HepG2 (cell line): ENCODE data around the gene ECHDC1. TPM values are rescaled to one million over a fixed set of nuclear protein-coding genes. Genes with fewer than 3 reads are reported as not detected.

Experiments used
- CENPX ChIP-seq: sonication (generic); formaldehyde crosslinking; IDR thresholded peaks from 2 replicates; pipeline ENCODE4 v1.9.0; 2021; ENCODE audit warnings: mild to moderate bottlenecking, missing genetic modification reagents, moderate library complexity
- ETV5 ChIP-seq: IDR thresholded peaks from 2 replicates; pipeline ENCODE4 v1.6.1; 2018; ENCODE audit warnings: missing biosample characterization, missing genetic modification reagents, inconsistent platforms, borderline replicate concordance
- MAFK ChIP-seq, 2 experiments: IDR thresholded peaks in 1 of 2; conservative IDR thresholded peaks in 1 of 2; 2 replicates each; pipeline ENCODE4 v1.6.1; 2011; ENCODE audit warnings: improper control_type of control experiment in 2 of 2, low read length in 2 of 2
- PAX8 ChIP-seq: sonication (generic); formaldehyde crosslinking; IDR thresholded peaks from 2 replicates; pipeline ENCODE4 v1.8.0; 2022; ENCODE audit warnings: mild to moderate bottlenecking, missing genetic modification reagents, borderline replicate concordance
- SPEN ChIP-seq: sonication (generic); formaldehyde crosslinking; IDR thresholded peaks from 2 replicates; pipeline ENCODE4 v1.5.1; 2020; ENCODE audit warnings: low read depth, mild to moderate bottlenecking, missing genetic modification reagents
- TBL1XR1 ChIP-seq: fragments of 150-350 bp; IDR thresholded peaks from 2 replicates; pipeline ENCODE4 v1.6.1; 2014; ENCODE audit warnings: borderline replicate concordance, low read length; ENCODE audit not compliant: partially characterized antibody
- TEAD2 ChIP-seq: sonication (generic); formaldehyde crosslinking; IDR thresholded peaks from 2 replicates; pipeline ENCODE4 v1.9.0; 2021; ENCODE audit warnings: missing genetic modification reagents
- THAP11 ChIP-seq: IDR thresholded peaks from 2 replicates; pipeline ENCODE4 v1.6.1; 2016; ENCODE audit warnings: missing biosample characterization, missing genetic modification reagents
- WIZ ChIP-seq: sonication (generic); formaldehyde crosslinking; IDR thresholded peaks from 2 replicates; pipeline ENCODE4 v1.5.1; 2020; ENCODE audit warnings: mild to moderate bottlenecking, missing genetic modification reagents
- ZBTB1 ChIP-seq: sonication (generic); formaldehyde crosslinking; IDR thresholded peaks from 2 replicates; pipeline ENCODE4 v1.4.0; 2020; ENCODE audit warnings: missing genetic modification reagents, borderline replicate concordance
- ZNF343 ChIP-seq: sonication (generic); formaldehyde crosslinking; IDR thresholded peaks from 2 replicates; pipeline ENCODE4 v1.4.0; 2020; ENCODE audit warnings: mild to moderate bottlenecking, missing genetic modification reagents
- ZNF367 ChIP-seq: sonication (generic); formaldehyde crosslinking; IDR thresholded peaks from 2 replicates; pipeline ENCODE4 v1.4.0; 2020; ENCODE audit warnings: missing genetic modification reagents, borderline replicate concordance
- ZNF550 ChIP-seq: sonication (generic); formaldehyde crosslinking; IDR thresholded peaks from 2 replicates; pipeline ENCODE4 v1.4.0; 2020; ENCODE audit warnings: mild to moderate bottlenecking, missing genetic modification reagents, borderline replicate concordance
- ZNF569 ChIP-seq: sonication (generic); formaldehyde crosslinking; IDR thresholded peaks from 2 replicates; pipeline ENCODE4 v1.5.0; 2020; ENCODE audit warnings: mild to moderate bottlenecking, missing genetic modification reagents, moderate library complexity, borderline replicate concordance
- ZNF737 ChIP-seq: sonication (generic); formaldehyde crosslinking; IDR thresholded peaks from 2 replicates; pipeline ENCODE4 v1.5.0; 2020; ENCODE audit warnings: missing genetic modification reagents, mild to moderate bottlenecking, borderline replicate concordance
- polyA plus RNA-seq, 8 experiments: library from polyadenylated mRNA; depleted of rRNA in 3 of 8; stranded (reverse) in 7 of 8; unstranded in 1 of 8; fragments of >200 nt; fragmentation: Illumina TruSeq in 4 of 8; extraction: Trizol in 4 of 8; gene quantifications; 2 replicates each; pipeline versions ENCODE4 v1.2.1 to v1.2.3, GENCODE V29; 2011 to 2016; ENCODE audit warnings: low read depth in 4 of 8, missing spikeins in 1 of 8, mixed read lengths in 1 of 8; ENCODE audit not compliant: insufficient read depth in 1 of 8
- total RNA-seq, 5 experiments: library from RNA; depleted of rRNA; stranded (reverse); fragments of >200 nt; fragmentation: Illumina TruSeq; extraction: Trizol; gene quantifications; 2 replicates each; pipeline ENCODE4 v1.2.3, GENCODE V29; 2016; ENCODE audit warnings: low read depth in 1 of 5
- TF ChIP-seq, protein P1 (sequence below): sonication (generic); formaldehyde crosslinking; IDR thresholded peaks from 2 replicates; pipeline ENCODE4 v1.8.0; 2022; ENCODE audit warnings: mild to moderate bottlenecking, missing genetic modification reagents, borderline replicate concordance
- TF ChIP-seq, protein P2 (sequence below): sonication (generic); formaldehyde crosslinking; IDR thresholded peaks from 2 replicates; pipeline ENCODE4 v1.4.0; 2020; ENCODE audit warnings: missing genetic modification reagents
- TF ChIP-seq, protein P3 (sequence below): sonication (generic); formaldehyde crosslinking; IDR thresholded peaks from 2 replicates; pipeline ENCODE4 v1.4.0; 2020; ENCODE audit warnings: missing genetic modification reagents, mild to moderate bottlenecking, borderline replicate concordance
- TF ChIP-seq, protein P4 (sequence below): conservative IDR thresholded peaks from 2 replicates; pipeline ENCODE4 v1.6.1; 2018; ENCODE audit warnings: missing genetic modification reagents

ECHDC1 gene
- total and polyA plus RNA-seq, 2 of the 13 experiments (the other 11 are each of a cell fraction or from before 2014, with no cell fraction given) = 32.8 to 98.1 TPM

DNA sequence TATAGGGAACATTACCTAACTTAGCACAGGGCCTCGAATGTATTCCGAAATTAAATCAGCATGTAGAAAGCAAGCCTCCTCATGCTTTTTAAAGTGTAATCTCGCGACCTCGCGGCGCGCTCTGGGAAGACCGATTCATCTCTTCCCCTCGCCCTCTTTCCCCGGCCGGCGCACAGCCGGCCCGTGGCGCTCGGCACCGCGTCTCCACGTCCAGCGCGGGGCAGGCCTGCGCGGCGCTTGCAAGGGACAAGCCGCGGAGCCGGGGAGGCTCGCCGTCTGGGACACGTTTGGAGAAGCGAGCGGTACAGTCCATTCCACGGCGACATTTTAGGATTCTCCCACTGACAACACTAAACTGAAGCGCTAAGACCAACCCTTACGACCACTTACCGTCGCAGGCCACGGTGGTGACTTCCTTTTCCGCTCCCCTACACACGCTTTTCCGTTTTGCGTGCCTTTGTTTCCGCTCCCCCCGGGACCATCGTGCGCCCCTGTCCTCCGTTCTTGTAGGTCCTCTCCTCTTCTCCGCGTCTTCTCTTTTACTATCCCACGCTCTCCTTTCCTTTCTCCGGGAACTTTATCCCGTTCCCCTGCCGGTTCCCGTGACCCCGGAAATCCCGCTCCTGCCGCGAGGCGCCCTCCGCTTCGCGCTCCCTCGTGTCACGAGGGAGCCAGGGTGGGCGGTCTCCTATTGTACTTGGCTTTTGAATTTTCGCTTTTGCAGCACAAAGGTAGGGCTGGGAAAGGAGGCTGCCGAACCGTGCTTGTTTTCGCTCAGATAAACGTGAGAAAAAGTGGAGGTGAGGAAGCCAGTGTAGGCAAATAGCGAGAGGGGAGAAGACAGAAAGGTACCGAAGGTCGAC is at the start of gene ECHDC1 (continued):
- no peak for TF ChIP-seq TBL1XR1
- no peak for TF ChIP-seq ZNF367 (CRISPR knock-in tag)
- TF ChIP-seq MAFK (conservative IDR thresholded peaks at IDR 0.05 in 1 of 2, IDR thresholded peaks at IDR 0.05 in 1 of 2; ENCODE audit: low read length in 2 of 2) = no peak
- TF ChIP-seq, protein P1, sequence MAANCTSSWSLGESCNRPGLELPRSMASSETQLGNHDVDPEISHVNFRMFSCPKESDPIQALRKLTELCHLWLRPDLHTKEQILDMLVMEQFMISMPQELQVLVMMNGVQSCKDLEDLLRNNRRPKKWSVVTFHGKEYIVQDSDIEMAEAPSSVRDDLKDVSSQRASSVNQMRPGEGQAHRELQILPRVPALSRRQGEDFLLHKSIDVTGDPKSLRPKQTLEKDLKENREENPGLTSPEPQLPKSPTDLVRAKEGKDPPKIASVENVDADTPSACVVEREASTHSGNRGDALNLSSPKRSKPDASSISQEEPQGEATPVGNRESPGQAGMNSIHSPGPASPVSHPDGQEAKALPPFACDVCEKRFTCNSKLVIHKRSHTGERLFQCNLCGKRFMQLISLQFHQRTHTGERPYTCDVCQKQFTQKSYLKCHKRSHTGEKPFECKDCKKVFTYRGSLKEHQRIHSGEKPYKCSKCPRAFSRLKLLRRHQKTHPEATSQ (CRISPR knock-in tag) = peak; percentile 52; the same call in 1 of the 2 replicates
- peak; percentile 93 for TF ChIP-seq ZNF569 (CRISPR knock-in tag)
- peak; percentile 88; the same call in 1 of the 2 replicates for TF ChIP-seq PAX8 (CRISPR knock-in tag)
- no peak for TF ChIP-seq ZNF550
- no peak; the same call in 1 of the 2 replicates for TF ChIP-seq TEAD2 (CRISPR knock-in tag)
- no peak for TF ChIP-seq ZBTB1 (CRISPR knock-in tag)
- 0 out of 2 replicates have a peak, but pooled peaks have one; percentile 71 for TF ChIP-seq WIZ
- TF ChIP-seq, protein P2, sequence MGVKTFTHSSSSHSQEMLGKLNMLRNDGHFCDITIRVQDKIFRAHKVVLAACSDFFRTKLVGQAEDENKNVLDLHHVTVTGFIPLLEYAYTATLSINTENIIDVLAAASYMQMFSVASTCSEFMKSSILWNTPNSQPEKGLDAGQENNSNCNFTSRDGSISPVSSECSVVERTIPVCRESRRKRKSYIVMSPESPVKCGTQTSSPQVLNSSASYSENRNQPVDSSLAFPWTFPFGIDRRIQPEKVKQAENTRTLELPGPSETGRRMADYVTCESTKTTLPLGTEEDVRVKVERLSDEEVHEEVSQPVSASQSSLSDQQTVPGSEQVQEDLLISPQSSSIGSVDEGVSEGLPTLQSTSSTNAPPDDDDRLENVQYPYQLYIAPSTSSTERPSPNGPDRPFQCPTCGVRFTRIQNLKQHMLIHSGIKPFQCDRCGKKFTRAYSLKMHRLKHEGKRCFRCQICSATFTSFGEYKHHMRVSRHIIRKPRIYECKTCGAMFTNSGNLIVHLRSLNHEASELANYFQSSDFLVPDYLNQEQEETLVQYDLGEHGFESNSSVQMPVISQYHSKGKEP = 0 out of 2 replicates have a peak, but pooled peaks have one; percentile 53
- TF ChIP-seq SPEN (CRISPR knock-in tag) = peak; percentile 95
- TF ChIP-seq, protein P3, sequence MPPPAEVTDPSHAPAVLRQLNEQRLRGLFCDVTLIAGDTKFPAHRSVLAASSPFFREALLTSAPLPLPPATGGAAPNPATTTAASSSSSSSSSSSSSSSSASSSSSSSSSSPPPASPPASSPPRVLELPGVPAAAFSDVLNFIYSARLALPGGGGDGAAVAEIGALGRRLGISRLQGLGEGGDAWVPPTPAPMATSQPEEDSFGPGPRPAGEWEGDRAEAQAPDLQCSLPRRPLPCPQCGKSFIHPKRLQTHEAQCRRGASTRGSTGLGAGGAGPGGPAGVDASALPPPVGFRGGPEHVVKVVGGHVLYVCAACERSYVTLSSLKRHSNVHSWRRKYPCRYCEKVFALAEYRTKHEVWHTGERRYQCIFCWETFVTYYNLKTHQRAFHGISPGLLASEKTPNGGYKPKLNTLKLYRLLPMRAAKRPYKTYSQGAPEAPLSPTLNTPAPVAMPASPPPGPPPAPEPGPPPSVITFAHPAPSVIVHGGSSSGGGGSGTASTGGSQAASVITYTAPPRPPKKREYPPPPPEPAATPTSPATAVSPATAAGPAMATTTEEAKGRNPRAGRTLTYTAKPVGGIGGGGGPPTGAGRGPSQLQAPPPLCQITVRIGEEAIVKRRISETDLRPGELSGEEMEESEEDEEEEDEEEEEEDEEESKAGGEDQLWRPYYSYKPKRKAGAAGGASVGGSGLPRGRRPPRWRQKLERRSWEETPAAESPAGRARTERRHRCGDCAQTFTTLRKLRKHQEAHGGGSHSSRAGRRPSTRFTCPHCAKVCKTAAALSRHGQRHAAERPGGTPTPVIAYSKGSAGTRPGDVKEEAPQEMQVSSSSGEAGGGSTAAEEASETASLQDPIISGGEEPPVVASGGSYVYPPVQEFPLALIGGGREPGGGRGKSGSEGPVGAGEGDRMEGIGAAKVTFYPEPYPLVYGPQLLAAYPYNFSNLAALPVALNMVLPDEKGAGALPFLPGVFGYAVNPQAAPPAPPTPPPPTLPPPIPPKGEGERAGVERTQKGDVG (CRISPR knock-in tag) = no peak; the same call in 1 of the 2 replicates
- peak; percentile 90 for TF ChIP-seq THAP11 (CRISPR knock-in tag)
- no peak for TF ChIP-seq ZNF737 (CRISPR knock-in tag)
- TF ChIP-seq, protein P4, sequence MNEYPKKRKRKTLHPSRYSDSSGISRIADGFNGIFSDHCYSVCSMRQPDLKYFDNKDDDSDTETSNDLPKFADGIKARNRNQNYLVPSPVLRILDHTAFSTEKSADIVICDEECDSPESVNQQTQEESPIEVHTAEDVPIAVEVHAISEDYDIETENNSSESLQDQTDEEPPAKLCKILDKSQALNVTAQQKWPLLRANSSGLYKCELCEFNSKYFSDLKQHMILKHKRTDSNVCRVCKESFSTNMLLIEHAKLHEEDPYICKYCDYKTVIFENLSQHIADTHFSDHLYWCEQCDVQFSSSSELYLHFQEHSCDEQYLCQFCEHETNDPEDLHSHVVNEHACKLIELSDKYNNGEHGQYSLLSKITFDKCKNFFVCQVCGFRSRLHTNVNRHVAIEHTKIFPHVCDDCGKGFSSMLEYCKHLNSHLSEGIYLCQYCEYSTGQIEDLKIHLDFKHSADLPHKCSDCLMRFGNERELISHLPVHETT = no peak; the same call in none of the 2 replicates
- TF ChIP-seq ZNF343 (CRISPR knock-in tag) = peak; percentile 97; the same call in 1 of the 2 replicates
- no peak for TF ChIP-seq CENPX (CRISPR knock-in tag)
- peak; percentile 92 for TF ChIP-seq ETV5 (CRISPR knock-in tag)
